GM21528 (cell line): ENCODE data around the gene RPL15.
A peak's percentile ranks its signal among the peaks of the same experiment; 100 is the strongest.
"Not testable (repeated sequence)": the region's sequence is repeated elsewhere in the genome, so short reads cannot be mapped to it uniquely, and the experiment has no call there.

Experiments used
- ATAC-seq: cut with Tn5 transposase; IDR thresholded peaks from one replicate; pipeline ENCODE4 v1.9.1; 2021; ENCODE audit warnings: mild to moderate bottlenecking, moderate library complexity; ENCODE audit not compliant: unreplicated experiment, low FRiP score

The RPL15 gene

GRCh38 chr3:23916886-23917678 lies at the start of gene RPL15, which contains the start of gene NKIRAS1:
TSS of gene RPL15 (plus strand) at chr3:23917132. CDS start at chr3:23917860, 728 bp downstream.
TSS of gene NKIRAS1 (minus strand) at chr3:23916990. CDS start at chr3:23910904, 6,086 bp downstream.
- peak; percentile 94 for ATAC-seq

GRCh38 chr3:23867400-23867799 lies 49.5 kb upstream of the RPL15 start:
- no peak for ATAC-seq

GRCh38 chr3:23867838-23868237 lies 49.1 kb upstream of the RPL15 start:
- ATAC-seq = no peak

GRCh38 chr3:23869977-23870662 lies 46.8 kb upstream of the RPL15 start:
- ATAC-seq = no peak

GRCh38 chr3:23870663-23871043 lies 46.3 kb upstream of the RPL15 start:
- ATAC-seq = not testable (repeated sequence)

GRCh38 chr3:23871361-23871760 lies 45.6 kb upstream of the RPL15 start:
- not testable (repeated sequence) for ATAC-seq

GRCh38 chr3:23872330-23872729 lies 44.6 kb upstream of the RPL15 start:
- no peak for ATAC-seq

GRCh38 chr3:23873941-23874340 lies 43.0 kb upstream of the RPL15 start:
- ATAC-seq = no peak

- no peak for ATAC-seq
Observed at GRCh38 chr3:23874359-23875112, 42.4 kb upstream of the RPL15 start.

- no peak for ATAC-seq
Observed at GRCh38 chr3:23875113-23875725, 41.7 kb upstream of the RPL15 start.

GRCh38 chr3:23876923-23877322 lies 40.0 kb upstream of the RPL15 start:
- no peak for ATAC-seq

GRCh38 chr3:23877329-23877980 lies 39.5 kb upstream of the RPL15 start:
- ATAC-seq = no peak

GRCh38 chr3:23879485-23879884 lies 37.4 kb upstream of the RPL15 start:
- ATAC-seq = no peak

GRCh38 chr3:23880703-23881339 lies 36.1 kb upstream of the RPL15 start:
- no peak for ATAC-seq

- not testable (repeated sequence) for ATAC-seq
Observed at GRCh38 chr3:23881993-23882392, 34.9 kb upstream of the RPL15 start.

- no peak for ATAC-seq
Observed at GRCh38 chr3:23882487-23882918, 34.4 kb upstream of the RPL15 start.

GRCh38 chr3:23884481-23884880 lies 32.5 kb upstream of the RPL15 start:
- ATAC-seq = no peak

GRCh38 chr3:23885210-23885609 lies 31.7 kb upstream of the RPL15 start:
- ATAC-seq = no peak

GRCh38 chr3:23886311-23886710 lies 30.6 kb upstream of the RPL15 start:
- no peak for ATAC-seq
